ENCODE results near the gene TCEAL9.

DNA sequence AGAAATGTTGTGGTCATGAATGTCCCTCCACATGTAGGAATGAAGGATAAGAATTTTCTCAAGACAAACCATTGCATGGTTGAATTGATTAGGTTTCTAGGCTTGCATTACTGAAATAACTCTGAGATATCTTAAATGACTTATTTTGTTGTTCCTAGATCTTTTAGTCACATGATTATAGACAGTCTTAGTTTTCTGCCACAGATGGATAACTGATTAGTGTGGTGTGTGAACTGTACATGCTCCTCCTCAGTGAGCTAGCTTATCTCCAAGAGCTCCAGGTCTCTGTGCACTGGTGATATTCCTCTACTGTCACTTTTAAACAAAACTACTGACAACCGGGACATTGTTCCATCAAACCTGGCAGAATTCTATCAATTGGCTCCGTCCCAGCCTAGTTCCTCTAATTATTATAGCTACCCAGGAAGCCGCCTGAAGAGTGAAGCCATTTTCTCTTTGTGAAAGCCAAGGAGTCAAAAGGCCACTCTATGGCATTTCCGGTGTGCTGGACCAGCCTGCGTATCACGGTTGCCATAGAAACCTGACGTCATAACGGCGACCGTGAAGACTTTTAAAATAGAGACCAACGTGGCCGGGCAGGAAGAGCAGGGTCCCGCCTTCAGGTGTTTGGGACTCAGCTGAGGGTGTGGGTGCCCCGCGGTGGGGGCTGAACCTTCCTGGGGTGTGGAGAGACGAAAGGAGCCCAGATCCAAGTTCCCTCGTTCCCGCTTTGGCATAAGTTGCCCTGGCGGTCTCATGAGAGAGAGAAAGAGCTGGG lies 48.1 kb downstream of the TCEAL9 start:
- TF ChIP-seq, protein P1, sequence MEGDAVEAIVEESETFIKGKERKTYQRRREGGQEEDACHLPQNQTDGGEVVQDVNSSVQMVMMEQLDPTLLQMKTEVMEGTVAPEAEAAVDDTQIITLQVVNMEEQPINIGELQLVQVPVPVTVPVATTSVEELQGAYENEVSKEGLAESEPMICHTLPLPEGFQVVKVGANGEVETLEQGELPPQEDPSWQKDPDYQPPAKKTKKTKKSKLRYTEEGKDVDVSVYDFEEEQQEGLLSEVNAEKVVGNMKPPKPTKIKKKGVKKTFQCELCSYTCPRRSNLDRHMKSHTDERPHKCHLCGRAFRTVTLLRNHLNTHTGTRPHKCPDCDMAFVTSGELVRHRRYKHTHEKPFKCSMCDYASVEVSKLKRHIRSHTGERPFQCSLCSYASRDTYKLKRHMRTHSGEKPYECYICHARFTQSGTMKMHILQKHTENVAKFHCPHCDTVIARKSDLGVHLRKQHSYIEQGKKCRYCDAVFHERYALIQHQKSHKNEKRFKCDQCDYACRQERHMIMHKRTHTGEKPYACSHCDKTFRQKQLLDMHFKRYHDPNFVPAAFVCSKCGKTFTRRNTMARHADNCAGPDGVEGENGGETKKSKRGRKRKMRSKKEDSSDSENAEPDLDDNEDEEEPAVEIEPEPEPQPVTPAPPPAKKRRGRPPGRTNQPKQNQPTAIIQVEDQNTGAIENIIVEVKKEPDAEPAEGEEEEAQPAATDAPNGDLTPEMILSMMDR (IDR thresholded peaks at IDR 0.05) = no peak
- TF ChIP-seq POLR2AphosphoS5 (IDR thresholded peaks at IDR 0.05) = no peak

Measured in prostate gland (tissue), 2 donors.